HEK293 (cell line): ENCODE data around the gene TTLL7.

ENCODE experiments used
- CTCF ChIP-seq: fragments of 450-650 bp; formaldehyde crosslinking; IDR thresholded peaks from 2 replicates; pipeline ENCODE4 v1.5.1; 2016; ENCODE audit warnings: missing biosample characterization, missing genetic modification characterization
- GLI4 ChIP-seq: fragments of 450-650 bp; formaldehyde crosslinking; IDR thresholded peaks from 2 replicates; pipeline ENCODE4 v1.5.1; 2016; ENCODE audit warnings: missing biosample characterization, missing genetic modification characterization
- HOXD13 ChIP-seq: sonication (generic); formaldehyde crosslinking; IDR thresholded peaks from 2 replicates; pipeline ENCODE4 v1.8.0; 2022; ENCODE audit warnings: missing genetic modification reagents, borderline replicate concordance
- PATZ1 ChIP-seq: fragments of 450-650 bp; formaldehyde crosslinking; IDR thresholded peaks from 2 replicates; pipeline ENCODE4 v1.5.1; 2016; ENCODE audit warnings: missing biosample characterization, missing genetic modification characterization
- PRDM6 ChIP-seq: fragments of 450-650 bp; formaldehyde crosslinking; IDR thresholded peaks from 2 replicates; pipeline ENCODE4 v1.5.1; 2017; ENCODE audit warnings: missing biosample characterization, missing genetic modification characterization
- RBAK ChIP-seq: fragments of 450-650 bp; formaldehyde crosslinking; IDR thresholded peaks from 2 replicates; pipeline ENCODE4 v1.5.1; 2016; ENCODE audit warnings: missing biosample characterization, missing genetic modification characterization
- YY1 ChIP-seq: fragments of 450-650 bp; formaldehyde crosslinking; IDR thresholded peaks from 2 replicates; pipeline ENCODE4 v1.5.1; 2018; ENCODE audit warnings: missing biosample characterization, missing genetic modification characterization
- ZBTB11 ChIP-seq: fragments of 450-650 bp; formaldehyde crosslinking; conservative IDR thresholded peaks from 2 replicates; pipeline ENCODE4 v1.5.1; 2016; ENCODE audit warnings: low read depth, missing biosample characterization, missing genetic modification characterization
- ZNF133 ChIP-seq: fragments of 450-650 bp; formaldehyde crosslinking; IDR thresholded peaks from 2 replicates; pipeline ENCODE4 v1.5.1; 2016; ENCODE audit warnings: missing biosample characterization, missing genetic modification characterization
- ZNF140 ChIP-seq: fragments of 450-650 bp; formaldehyde crosslinking; IDR thresholded peaks from 2 replicates; pipeline ENCODE4 v1.5.1; 2016; ENCODE audit warnings: missing biosample characterization, missing genetic modification characterization
- ZNF169 ChIP-seq: fragments of 450-650 bp; formaldehyde crosslinking; IDR thresholded peaks from 2 replicates; pipeline ENCODE4 v1.5.1; 2016; ENCODE audit warnings: missing biosample characterization, missing genetic modification characterization
- ZNF394 ChIP-seq: fragments of 450-650 bp; formaldehyde crosslinking; IDR thresholded peaks from 2 replicates; pipeline ENCODE4 v1.5.1; 2016; ENCODE audit warnings: missing biosample characterization, missing genetic modification characterization, mild to moderate bottlenecking, moderate library complexity, borderline replicate concordance
- ZNF398 ChIP-seq: fragments of 450-650 bp; formaldehyde crosslinking; IDR thresholded peaks from 2 replicates; pipeline ENCODE4 v1.5.1; 2017; ENCODE audit warnings: missing biosample characterization, missing genetic modification characterization
- ZNF670 ChIP-seq: fragments of 450-650 bp; formaldehyde crosslinking; IDR thresholded peaks from 2 replicates; pipeline ENCODE4 v1.5.1; 2016; ENCODE audit warnings: missing biosample characterization, missing genetic modification characterization, low read depth

GRCh38 chr1:83905315-83905907, 93.5 kb downstream of the TTLL7 start:
- TF ChIP-seq ZNF133 (no peak), ZNF394 (no peak), ZNF670 (tag by site-specific recombination) (no peak), HOXD13 (CRISPR knock-in tag) (no peak), PATZ1 (tag by site-specific recombination) (no peak), CTCF (tag by site-specific recombination) (no peak), ZBTB11 (tag by site-specific recombination) (no peak), ZNF140 (no peak), YY1 (tag by site-specific recombination) (no peak), RBAK (tag by site-specific recombination) (no peak), ZNF169 (tag by site-specific recombination) (no peak), PRDM6 (tag by site-specific recombination) (no peak), ZNF398 (no peak), GLI4 (no peak)
